ENCODE data around the gene MAGI2.
"Not testable (repeated sequence)": the region's sequence is repeated elsewhere in the genome, so short reads cannot be mapped to it uniquely, and the experiment has no call there.

MAGI2 gene

GRCh38 chr7:79442766-79443165 lies 10.7 kb downstream of the MAGI2 start:
- not testable (repeated sequence) for DNase-seq

GRCh38 chr7:79436378-79436777 lies 17.1 kb downstream of the MAGI2 start:
- no peak for DNase-seq

GRCh38 chr7:79434867-79435266 lies 18.6 kb downstream of the MAGI2 start:
- no peak for DNase-seq

GRCh38 chr7:79434098-79434497 lies 19.4 kb downstream of the MAGI2 start:
- DNase-seq = no peak

GRCh38 chr7:79430391-79430790 lies 23.1 kb downstream of the MAGI2 start:
- DNase-seq = no peak

GRCh38 chr7:79425665-79426064 lies 27.8 kb downstream of the MAGI2 start:
- DNase-seq = no peak

- DNase-seq = no peak
Measured at GRCh38 chr7:79421751-79422150, 31.7 kb downstream of the MAGI2 start.

GRCh38 chr7:79420464-79420863 lies 33.0 kb downstream of the MAGI2 start:
- no peak for DNase-seq

- no peak for DNase-seq
Measured at GRCh38 chr7:79414910-79415309, 38.6 kb downstream of the MAGI2 start.

- no peak for DNase-seq
Measured at GRCh38 chr7:79412915-79413314, 40.6 kb downstream of the MAGI2 start.

- DNase-seq = no peak
Measured at GRCh38 chr7:79412438-79412837, 41.0 kb downstream of the MAGI2 start.

GRCh38 chr7:79410345-79410744 lies 43.1 kb downstream of the MAGI2 start:
- DNase-seq = no peak

- DNase-seq = no peak
Measured at GRCh38 chr7:79407351-79407750, 46.1 kb downstream of the MAGI2 start.

GRCh38 chr7:79406371-79406770 lies 47.1 kb downstream of the MAGI2 start:
- DNase-seq = no peak

GRCh38 chr7:79405368-79405767 lies 48.1 kb downstream of the MAGI2 start:
- no peak for DNase-seq

- no peak for DNase-seq
Measured at GRCh38 chr7:79403879-79404278, 49.6 kb downstream of the MAGI2 start.

GRCh38 chr7:79403451-79403850 lies 50.0 kb downstream of the MAGI2 start:
- no peak for DNase-seq

- DNase-seq = no peak
Measured at GRCh38 chr7:79401254-79401653, 52.2 kb downstream of the MAGI2 start.

- no peak for DNase-seq
Measured at GRCh38 chr7:79400222-79400621, 53.2 kb downstream of the MAGI2 start.

- DNase-seq = no peak
Measured at GRCh38 chr7:79398138-79398749, 55.2 kb downstream of the MAGI2 start.

GRCh38 chr7:79386688-79387422 lies 66.6 kb downstream of the MAGI2 start:
- DNase-seq = no peak

- no peak for DNase-seq
Measured at GRCh38 chr7:79381921-79382320, 71.5 kb downstream of the MAGI2 start.

- no peak for DNase-seq
Measured at GRCh38 chr7:79377097-79377496, 76.4 kb downstream of the MAGI2 start.

GRCh38 chr7:79376299-79377025 lies 77.0 kb downstream of the MAGI2 start:
- no peak for DNase-seq
